ENCODE results near the gene ZEB1. TPM values are rescaled to one million over a fixed set of nuclear protein-coding genes. Genes with fewer than 3 reads are reported as not detected.
"Not testable (repeated sequence)": the region's sequence is repeated elsewhere in the genome, so short reads cannot be mapped to it uniquely, and the experiment has no call there.

The ZEB1 gene
- total RNA-seq, 1 experiment from 2014 or later, result 0.39 TPM

- no CpG with 5 or more reads among the region's 13 CpGs for WGBS (ENCODE audit: extremely low coverage, insufficient read length, low lambda C conversion rate)
- not testable (repeated sequence) for H3K27ac ChIP-seq (ENCODE audit: insufficient read length, low read depth, low read length); H3K27me3 ChIP-seq (ENCODE audit: insufficient read depth, low read length); H2AFZ ChIP-seq (ENCODE audit: low read length); H4K20me1 ChIP-seq (ENCODE audit: control insufficient read depth, insufficient read depth, insufficient read length); H3K27ac Mint-ChIP-seq; H4K91ac ChIP-seq (ENCODE audit: insufficient read length, low read depth, low read length); H2BK12ac ChIP-seq (ENCODE audit: insufficient read length, low read depth, low read length); H3K14ac ChIP-seq (ENCODE audit: insufficient read depth, low read length); H4K8ac ChIP-seq (replicated peaks; ENCODE audit: insufficient read length, low read depth, low read length); H2BK15ac ChIP-seq (ENCODE audit: low read depth, low read length); DNase-seq; H2BK5ac ChIP-seq (ENCODE audit: insufficient read length, low read length); H3K4me1 Mint-ChIP-seq; H3K27me3 Mint-ChIP-seq (ENCODE audit: low read depth); H3K56ac ChIP-seq (ENCODE audit: insufficient read length, low read depth, low read length); H3K9me3 ChIP-seq (ENCODE audit: control insufficient read depth, low read depth, low read length); H3K4ac ChIP-seq (ENCODE audit: low read depth, low read length); H3K4me2 ChIP-seq (ENCODE audit: insufficient read depth, insufficient read length, low read length); H2AK5ac ChIP-seq (ENCODE audit: insufficient read length, low read length); H3T11ph ChIP-seq (ENCODE audit: low read length); H2BK120ac ChIP-seq (ENCODE audit: low read depth, low read length, poor library complexity, severe bottlenecking); H3K79me2 ChIP-seq (ENCODE audit: insufficient read depth, low read length); H3K23ac ChIP-seq (ENCODE audit: insufficient read length, low read depth, low read length); H3K4me1 ChIP-seq (ENCODE audit: insufficient read depth, low read length); H2BK20ac ChIP-seq (ENCODE audit: low read depth, low read length, poor library complexity, severe bottlenecking); H4K5ac ChIP-seq (ENCODE audit: insufficient read length, low read depth, low read length); H3K79me1 ChIP-seq (ENCODE audit: insufficient read depth, low read depth, low read length, poor library complexity, severe bottlenecking); H3K9ac ChIP-seq (ENCODE audit: extremely low read depth, insufficient read length, low read length); H3K18ac ChIP-seq (ENCODE audit: insufficient read length, low read depth, low read length); H3K4me3 Mint-ChIP-seq; H3K23me2 ChIP-seq (ENCODE audit: insufficient read length, low read depth, low read length, poor library complexity, severe bottlenecking)
- Mint-ChIP-seq H3K36me3 (ENCODE audit: insufficient read depth in 1 of 3, low read depth in 3 of 3) (peaks cover 6 to 15% (median 10%) of the 10 kb centered on the region in 3 experiments; a peak in 6 of 7 replicates), H3K9me3 (peaks cover 17 to 23% of the 10 kb centered on the region in 2 experiments)
Observed at GRCh38 chr10:31364238-31364637, 45.2 kb downstream of the ZEB1 start.
